ENCODE results near the gene CPOX.
"Not testable (repeated sequence)": the region's sequence is repeated elsewhere in the genome, so short reads cannot be mapped to it uniquely, and the experiment has no call there.

CPOX gene

GRCh38 chr3:98560911-98561310 lies 32.5 kb downstream of the CPOX start:
- DNase-seq = no peak

GRCh38 chr3:98559769-98560168 lies 33.6 kb downstream of the CPOX start:
- DNase-seq = not testable (repeated sequence)

DNA sequence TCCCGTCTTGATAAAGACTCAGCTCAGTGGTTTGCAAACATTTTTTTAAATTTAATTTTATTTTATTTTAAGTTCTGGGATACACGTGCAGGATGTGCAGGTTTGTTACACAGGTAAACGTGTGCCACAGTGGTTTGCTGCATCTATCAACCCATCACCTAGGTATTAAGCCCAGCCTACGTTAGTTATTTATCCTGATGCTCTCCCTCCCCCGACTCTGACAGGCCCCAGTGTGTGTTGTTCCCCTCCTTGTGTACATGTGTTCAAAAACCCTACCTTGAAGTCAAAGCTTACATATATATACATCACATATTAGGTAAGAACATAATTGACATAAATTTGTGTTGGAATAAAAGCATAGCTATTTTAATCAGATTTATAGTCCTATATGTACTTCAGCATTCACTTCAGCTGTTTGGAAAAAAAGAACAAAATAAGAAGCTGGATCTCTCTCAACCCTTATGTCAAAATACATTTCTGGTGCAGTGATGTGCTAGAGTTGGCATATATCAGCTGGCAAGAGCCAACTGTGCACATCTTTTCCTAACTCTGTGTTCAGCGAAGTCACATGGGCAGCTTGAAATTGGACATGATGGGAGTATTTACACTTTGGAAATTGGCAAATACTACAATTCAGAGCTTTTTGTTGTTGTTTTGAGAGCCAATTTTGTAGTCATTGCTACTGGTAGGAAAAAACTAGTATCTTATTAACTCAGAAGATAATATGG lies 35.1 kb downstream of the CPOX start:
- no peak for DNase-seq

DNA sequence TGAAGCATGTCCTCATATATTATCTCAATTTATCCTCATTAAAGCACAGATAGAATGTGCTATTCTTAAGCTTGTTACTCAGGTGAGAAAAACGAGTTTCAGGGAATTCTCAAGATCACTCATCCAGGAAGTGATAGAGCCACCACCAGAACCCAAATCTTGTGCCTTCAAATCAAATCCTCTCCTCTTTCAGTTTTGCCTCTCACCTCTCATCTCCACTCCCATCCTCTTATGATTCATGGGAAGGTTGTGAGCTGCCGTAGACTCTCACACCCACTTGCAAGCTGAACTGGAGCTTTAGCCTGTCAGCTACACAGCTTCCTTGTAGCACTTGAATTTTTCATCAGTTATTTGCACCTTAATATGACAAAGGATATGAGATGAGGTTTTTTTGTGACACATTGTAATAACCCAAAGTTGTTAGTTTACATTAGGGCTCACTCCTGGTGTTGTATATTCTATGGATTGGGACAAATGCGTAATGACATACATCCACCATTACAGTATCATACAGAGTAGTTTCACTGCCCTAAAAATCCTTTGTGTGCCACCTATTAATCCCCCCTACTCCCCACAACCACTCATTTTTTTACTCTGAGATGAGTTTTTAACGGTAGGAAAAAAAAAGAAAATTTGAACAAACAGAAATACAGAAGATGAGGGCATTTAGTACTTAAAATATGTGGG lies 35.9 kb downstream of the CPOX start:
- no peak for DNase-seq

DNA sequence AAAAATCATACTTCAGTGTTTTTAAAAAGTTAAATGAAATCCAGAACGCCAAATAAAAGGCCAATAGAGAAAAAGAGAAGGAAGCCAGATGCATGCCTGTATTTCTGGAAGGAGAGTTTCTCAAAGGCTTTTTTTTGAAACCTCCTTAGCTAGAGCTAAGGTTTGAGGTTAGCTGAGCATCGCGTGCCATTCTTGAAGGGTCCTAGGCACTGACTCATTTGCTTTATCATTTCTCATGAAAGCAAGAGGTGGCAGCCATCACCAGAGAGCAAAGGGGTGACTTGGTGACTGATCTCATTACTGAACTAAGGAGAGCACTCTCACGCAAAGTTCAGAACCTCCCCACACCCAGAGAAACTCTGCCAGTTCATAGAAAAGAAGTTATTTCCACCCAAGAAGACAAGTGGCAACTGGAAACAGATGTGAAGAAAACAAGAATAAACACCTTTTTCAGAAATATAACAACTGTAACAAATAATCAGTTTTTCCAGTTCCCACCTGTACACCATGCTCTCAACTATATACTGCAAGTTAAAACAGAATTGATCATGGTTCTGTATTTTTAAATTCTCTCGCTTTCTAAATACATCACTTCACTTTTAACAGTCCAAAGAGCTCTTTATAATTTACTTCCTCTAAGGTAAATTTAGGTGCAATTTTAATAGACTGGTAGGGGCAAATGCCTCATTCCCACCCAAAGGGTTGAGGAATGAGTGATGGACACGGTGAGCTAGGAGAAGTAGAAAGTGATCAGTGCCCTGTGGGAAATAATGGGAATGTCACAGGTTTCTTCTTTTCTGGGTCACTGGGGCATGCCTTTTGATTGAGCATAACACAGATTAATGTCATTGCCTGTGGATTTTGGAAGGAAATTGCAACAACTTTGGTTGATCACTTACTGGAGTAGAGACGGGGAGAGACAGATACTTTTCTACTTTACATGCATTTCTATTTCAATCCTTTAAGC lies 37.0 kb downstream of the CPOX start:
- DNase-seq = no peak

DNA sequence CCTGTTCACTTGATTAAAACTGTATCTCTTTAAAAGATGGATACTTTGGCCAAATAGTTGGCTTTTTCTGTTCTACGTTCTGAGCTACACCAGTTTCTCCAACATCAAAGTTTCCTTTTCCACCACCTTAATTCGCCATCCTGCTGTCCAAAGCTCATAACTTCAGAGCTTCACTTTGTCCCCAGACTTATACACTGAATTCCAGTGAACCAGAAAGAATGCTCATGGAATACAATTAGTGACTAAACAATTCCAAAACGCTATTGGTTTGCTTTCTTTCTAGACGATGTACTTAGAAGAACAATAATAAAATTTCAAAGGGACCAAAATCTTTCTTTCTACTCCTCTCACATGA lies 38.4 kb downstream of the CPOX start:
- no peak for DNase-seq

DNA sequence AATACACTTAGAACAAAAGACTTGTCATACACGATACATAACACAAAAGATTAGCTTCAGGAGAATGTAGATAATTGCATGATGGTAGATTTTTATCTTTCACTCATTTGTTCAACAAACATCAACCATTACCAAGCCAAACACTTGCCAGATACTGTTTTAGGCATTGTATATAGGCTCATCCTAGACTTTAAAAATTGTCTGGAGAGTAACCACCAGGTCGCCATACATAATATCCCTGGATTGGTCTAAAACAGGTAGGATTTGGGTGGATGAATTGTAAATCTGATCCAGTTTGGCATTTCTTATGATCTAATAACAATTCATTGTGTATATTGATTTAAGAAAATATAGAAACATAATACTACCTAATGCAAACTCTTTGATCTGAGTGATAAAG lies 38.8 kb downstream of the CPOX start:
- no peak for DNase-seq

DNA sequence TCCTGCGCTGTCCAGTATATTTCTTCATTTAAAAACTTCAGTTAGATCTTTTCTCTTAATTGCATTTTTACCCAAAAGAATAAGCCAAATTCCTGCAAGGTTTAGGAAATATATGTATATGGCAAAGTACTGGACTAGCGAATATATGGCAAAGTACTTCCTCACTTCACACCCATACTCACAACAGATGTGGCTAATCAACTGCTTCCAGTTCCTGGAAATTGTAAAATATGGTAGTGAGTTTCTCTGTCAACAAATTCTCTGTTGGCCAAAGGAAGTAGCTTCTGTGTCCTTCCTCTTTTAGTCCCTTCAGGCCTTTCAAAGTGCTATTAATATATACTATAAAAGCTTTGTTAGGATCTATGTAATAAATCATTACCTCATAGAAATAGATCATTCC lies 39.7 kb downstream of the CPOX start:
- DNase-seq = no peak

- no peak for DNase-seq
Observed at GRCh38 chr3:98553021-98553563, 40.3 kb downstream of the CPOX start.

DNA sequence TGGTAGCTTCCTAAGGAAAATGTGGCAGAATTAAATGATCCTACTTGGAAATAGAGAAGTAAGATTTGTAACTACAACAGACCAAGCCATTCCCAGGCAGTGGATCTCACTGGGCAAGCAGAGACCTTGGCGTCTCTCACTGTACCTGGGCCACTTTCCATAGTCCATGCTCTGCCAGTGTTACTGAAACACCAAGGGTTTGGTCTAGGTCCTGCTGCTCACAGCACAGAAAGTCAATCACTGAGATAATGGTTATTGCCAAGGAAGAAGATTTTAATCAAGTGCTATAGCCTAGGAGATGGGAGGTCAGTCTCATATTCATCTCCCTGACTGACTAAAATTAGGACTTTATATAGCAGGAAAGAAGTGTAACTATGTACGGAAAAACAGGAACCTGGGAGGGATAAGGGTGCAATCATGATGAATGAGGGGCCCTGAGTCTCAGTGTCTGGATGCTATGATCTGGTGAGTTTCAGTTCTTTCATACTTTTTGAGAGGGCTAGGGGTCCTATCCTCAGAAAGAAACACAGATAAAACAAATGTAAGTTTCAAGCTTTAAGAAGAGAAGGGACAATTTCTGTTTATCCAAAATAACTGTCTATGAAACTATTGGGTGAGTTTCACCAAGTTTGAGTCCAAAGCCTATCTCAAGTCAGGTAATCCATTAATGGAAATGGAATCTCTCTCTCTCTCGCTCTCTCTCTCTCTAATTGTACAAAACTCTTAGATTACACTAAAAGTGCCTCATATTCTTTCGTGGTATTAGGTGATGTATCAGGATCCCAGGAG lies 41.0 kb downstream of the CPOX start:
- no peak for DNase-seq

GRCh38 chr3:98551754-98552153 lies 41.7 kb downstream of the CPOX start:
- DNase-seq = no peak

GRCh38 chr3:98551236-98551635 lies 42.2 kb downstream of the CPOX start:
- DNase-seq = no peak

DNA sequence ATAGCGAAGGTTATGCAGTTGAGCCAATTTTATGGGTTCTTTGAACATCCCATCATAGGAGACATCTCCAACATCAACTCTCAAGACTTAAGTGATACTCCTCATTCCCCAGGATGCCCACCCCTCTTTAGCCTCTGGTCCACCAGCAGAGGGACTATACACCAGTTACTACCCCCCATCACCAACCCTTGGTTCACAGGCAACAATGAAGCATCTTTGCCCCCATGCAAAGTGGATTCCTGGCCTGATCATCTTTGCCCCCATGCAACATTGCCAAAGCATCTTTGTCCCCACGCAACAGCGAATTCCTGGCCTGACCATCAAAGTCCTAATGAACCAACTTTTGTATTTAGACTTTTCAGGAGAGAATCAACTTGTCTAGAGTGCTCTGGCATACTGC lies 42.6 kb downstream of the CPOX start:
- no peak for DNase-seq

DNA sequence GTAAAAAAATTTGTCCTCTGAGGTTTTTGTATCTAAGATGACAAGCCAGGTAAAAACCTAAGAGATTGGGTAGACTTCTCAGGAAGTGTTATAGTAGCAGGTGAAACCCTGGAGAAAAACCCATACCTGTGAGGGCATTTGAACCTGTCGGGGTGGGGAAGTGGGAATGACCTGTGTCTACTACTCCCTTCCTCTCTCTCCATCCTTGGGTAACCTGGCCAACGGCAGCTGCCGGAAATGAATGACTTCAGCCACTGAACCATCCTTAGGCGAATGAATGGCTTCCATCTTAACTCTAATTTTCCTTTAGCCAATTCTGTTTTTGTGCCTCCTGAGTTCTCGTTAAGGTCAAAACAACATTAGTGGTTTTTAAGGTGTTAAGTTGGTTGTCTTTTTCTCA lies 44.9 kb downstream of the CPOX start:
- DNase-seq = no peak

DNA sequence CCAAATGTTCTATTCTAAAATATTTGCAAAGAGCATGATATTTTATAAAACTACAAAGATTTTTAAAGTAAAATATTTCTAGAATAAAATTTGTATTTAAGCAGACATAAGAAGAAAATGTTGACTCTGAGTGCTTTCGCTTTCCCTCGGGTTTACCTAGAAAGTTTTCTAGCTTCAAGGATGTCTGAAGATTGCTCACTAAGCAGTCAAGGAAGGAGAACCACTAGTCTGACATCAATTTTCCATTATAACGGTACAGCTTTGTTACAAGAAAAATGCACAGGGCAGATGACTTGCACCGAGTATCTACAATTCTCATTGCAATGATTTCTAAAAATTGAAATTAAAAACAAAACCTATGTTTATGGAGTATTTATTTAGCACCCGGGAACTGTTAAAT lies 47.5 kb downstream of the CPOX start:
- DNase-seq = no peak

DNA sequence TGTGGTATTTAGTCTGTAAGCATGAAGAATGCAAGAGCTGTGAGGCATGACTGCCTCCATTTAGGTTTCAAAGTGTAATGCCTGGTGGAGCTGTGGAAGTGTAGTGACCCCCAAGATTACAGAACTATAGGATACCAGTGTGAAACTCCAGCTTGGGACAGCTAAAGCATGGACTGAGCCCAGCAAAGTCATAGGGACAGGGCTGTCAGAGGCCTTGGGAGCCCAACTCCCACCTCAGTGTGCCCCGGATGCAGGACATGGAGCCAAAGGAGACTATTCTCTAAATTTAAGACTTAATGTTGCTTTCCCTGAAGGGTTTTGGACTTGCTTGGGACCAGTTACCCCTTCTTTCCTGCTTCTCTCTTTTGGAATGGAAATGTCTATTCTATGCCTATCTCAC lies 50.8 kb downstream of the CPOX start:
- DNase-seq = no peak

GRCh38 chr3:98541695-98542094 lies 51.7 kb downstream of the CPOX start:
- DNase-seq = no peak

GRCh38 chr3:98540346-98540745 lies 53.1 kb downstream of the CPOX start:
- DNase-seq = no peak

- DNase-seq = no peak
Observed at GRCh38 chr3:98536456-98537017, 56.9 kb downstream of the CPOX start.

DNA sequence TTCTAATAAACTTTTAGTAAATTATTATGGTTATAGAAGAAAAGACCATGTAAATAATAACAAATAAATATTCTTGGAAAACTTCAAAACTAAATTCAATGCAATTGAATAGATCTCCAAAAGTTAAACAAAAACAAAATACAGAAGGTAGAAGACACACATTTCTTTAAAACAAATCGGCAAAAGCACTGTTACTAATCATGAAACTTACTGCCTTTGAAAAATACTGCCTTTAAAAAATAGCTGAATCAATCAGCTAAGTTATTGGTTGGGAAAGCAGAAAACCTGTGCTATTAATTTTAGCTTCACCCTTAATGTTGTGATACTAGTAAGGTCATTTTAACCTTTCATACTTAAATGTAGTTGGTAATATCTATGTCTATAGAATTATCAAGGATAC lies 58.7 kb downstream of the CPOX start:
- no peak for DNase-seq

DNA sequence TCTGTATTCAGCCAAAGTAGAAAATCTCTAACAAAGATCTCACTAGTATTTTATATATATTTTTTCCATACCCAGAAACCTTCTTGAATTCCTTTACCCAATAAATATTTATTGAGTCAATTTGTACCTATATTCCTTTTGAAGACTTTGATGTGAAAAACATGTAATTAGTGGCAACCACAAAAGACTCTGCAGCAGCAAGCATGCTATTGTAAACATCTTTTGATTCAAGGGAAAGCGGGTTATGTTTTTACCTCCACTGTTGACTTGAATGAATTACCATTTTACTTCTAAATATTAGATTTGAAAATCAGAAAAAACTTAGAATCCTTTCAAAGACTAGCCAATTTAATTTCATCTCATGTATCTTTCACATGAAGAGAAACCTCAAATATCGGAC lies 59.2 kb downstream of the CPOX start:
- no peak for DNase-seq
